ENCODE results near the gene ARHGEF11. TPM values are rescaled to one million over a fixed set of nuclear protein-coding genes. Genes with fewer than 3 reads are reported as not detected.

The ARHGEF11 gene
- total and polyA plus RNA-seq, 8 donors = 9.1 to 21.0 (median 12.3) TPM

GRCh38 chr1:157043685-157044084 is 1.9 kb downstream of the ARHGEF11 start:
- Histone ChIP-seq H3K4me3 (peak overlapping the region in 2 of 4 donors; percentile 60 to 70), H3K4me1 (peaks cover 22 to 31% (median 31%) of the 10 kb centered on the region in 3 donors), H3K36me3 (no peaks in the 10 kb centered on the region), H3K27ac (no peak overlapping the region), H3K27me3 (no peaks in the 10 kb centered on the region), H3K9me3 (no peaks in the 10 kb centered on the region)
- intact Hi-C loops (cut with DNase I) = no loop called here
- ATAC-seq (no peak), DNase-seq (no peak), FAIRE-seq (no peak)
- WGBS, 2 donors = 87 to 88% methylated on average over 2 of the region's 2 CpGs
- no peak for TF ChIP-seq CTCF (IDR thresholded peaks at IDR 0.05)

DNA sequence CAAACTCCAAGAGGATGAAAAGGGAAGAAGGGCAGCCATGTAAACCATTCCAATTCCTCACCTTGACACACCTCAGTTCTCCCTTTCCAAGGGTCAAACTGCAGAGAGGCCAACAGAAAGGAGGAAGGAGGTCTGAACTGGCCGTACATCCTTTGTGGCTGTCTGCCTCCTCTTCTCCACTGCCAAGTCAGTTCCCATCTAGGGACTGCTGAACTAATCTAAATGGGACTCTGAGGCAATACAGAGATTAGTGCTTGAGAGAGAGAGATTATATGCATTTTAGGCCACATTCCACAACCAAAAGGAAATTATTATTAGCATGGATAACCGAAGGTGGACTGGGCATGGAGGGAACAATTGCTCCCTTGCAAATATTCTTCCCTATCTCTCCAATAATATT is 2.7 kb downstream of the ARHGEF11 start:
- no peak for FAIRE-seq
- Histone ChIP-seq H3K36me3 (no peaks in the 10 kb centered on the region), H3K4me1 (peaks cover 22 to 31% (median 31%) of the 10 kb centered on the region in 3 donors), H3K27me3 (no peaks in the 10 kb centered on the region), H3K27ac (no peak overlapping the region), H3K9me3 (no peaks in the 10 kb centered on the region), H3K4me3 (peak overlapping the region in 2 of 4 donors; percentile 60 to 70)
- no peak for DNase-seq
- intact Hi-C loops (cut with DNase I) = no loop called here
- no peak for ATAC-seq
- no peak for TF ChIP-seq CTCF (IDR thresholded peaks at IDR 0.05)
- 45 to 47% methylated on average over 2 of the region's 2 CpGs for WGBS, 2 donors

DNA sequence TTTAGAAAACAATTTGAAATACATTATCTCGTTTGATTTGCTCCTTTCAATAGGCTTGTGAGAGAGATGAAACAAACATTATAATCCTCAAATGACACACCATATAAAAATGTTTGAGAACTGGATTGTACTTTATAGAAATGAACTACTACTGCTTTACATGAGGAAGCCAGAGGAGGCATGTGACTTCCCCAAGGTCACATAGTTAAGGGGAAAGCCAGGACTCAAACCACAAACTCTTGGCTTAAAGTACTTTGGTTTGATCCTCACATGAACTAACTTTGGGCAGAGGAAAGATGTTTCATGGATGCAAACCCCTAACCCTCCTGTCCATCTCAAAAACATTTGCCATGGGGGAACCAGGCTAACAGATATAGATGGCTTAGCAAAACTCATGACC is 4.7 kb downstream of the ARHGEF11 start:
- Histone ChIP-seq H3K36me3 (no peaks in the 10 kb centered on the region), H3K9me3 (no peaks in the 10 kb centered on the region), H3K4me1 (peaks cover 22 to 31% (median 31%) of the 10 kb centered on the region in 3 donors), H3K27ac (no peak overlapping the region), H3K27me3 (no peaks in the 10 kb centered on the region), H3K4me3 (no peak overlapping the region)
- intact Hi-C loops (cut with DNase I) = no loop called here
- no peak for TF ChIP-seq CTCF (IDR thresholded peaks at IDR 0.05)
- no peak for DNase-seq
- FAIRE-seq = no peak
- peak in 1 of 4 donors; percentile 7 for ATAC-seq
- 61 to 69% methylated on average over 1 of the region's 1 CpG for WGBS, 2 donors

DNA sequence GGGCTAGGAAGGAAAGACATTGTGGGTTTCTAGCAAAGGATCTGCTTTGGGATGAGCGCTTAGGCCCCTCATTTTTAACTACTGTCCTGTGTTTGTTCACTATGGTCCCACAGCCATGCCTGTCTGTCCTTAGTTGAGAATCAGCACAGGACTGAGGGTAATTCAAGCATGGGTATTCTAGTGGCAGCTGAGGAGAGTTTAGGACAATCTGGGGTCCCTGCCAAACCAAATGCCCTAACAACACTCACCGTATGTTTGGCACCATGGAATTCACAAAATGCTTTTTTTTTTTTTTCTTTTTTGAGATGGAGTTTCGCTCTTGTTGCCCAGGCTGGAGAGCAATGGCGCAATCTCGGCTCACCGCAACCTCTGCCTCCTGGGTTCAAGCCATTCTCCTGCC is 10.4 kb downstream of the ARHGEF11 start:
- 95 to 97% methylated on average over 6 of the region's 6 CpGs for WGBS, 2 donors
- Histone ChIP-seq H3K4me1 (peaks cover 0 to 8% (median 0%) of the 10 kb centered on the region in 3 donors), H3K27ac (no peak overlapping the region), H3K4me3 (no peak overlapping the region), H3K9me3 (no peaks in the 10 kb centered on the region), H3K36me3 (no peaks in the 10 kb centered on the region), H3K27me3 (no peaks in the 10 kb centered on the region)
- DNase-seq (no peak), FAIRE-seq (no peak), ATAC-seq (no peak)
- intact Hi-C loops (cut with DNase I) = no loop called here
- no peak for TF ChIP-seq CTCF (IDR thresholded peaks at IDR 0.05)

DNA sequence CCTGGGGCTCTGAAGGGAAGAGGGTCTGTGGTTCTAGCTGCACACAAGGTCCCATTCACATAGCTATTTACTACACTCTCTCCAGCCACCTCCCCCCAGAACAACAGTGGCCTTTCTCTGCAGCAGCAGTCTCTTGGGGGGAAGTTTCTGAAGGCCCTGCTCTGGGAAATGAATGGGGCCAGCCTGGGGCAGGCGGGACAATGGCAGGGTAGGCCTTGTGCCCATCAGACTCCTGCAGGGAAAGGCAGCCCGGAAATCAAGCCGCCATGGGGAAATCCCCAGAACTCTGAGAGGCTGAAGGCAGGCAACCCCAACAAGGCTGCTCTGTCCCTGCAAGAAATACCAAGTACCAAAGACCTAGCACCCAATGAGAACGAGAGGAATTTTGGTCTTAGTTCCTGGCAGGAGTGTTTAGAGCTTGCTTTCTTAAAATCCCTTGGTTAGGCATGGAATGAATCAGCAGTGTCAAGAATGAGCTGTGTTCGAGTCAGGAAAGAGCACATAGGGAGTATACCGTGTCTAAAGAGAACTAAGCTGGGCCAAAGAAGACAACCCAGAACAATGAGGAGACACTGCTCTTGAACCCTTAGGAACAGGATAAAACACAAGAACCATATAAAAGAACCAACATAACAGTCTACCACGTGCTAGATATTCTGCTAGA is 11.3 kb downstream of the ARHGEF11 start:
- ATAC-seq = peak in 1 of 4 donors; percentile 33
- no peak for FAIRE-seq

More for the DNA sequence above, 11.3 kb downstream of the ARHGEF11 start:
- 83 to 90% methylated on average over 7 of the region's 7 CpGs for WGBS, 2 donors
- H3K36me3 ChIP-seq = no peaks in the 10 kb centered on the region
- H3K4me1 ChIP-seq = no peaks in the 10 kb centered on the region
- H3K4me3 ChIP-seq = no peak overlapping the region
- no peak overlapping the region for H3K27ac ChIP-seq
- no peaks in the 10 kb centered on the region for H3K27me3 ChIP-seq
- TF ChIP-seq CTCF (IDR thresholded peaks at IDR 0.05) = no peak
- intact Hi-C loops (cut with DNase I) = no loop called here
- no peak for DNase-seq
- no peaks in the 10 kb centered on the region for H3K9me3 ChIP-seq

All from pancreas (tissue), 10 donors.